GM12878 (cell line): ENCODE results near the gene HOXC13. TPM values are rescaled to one million over a fixed set of nuclear protein-coding genes. Genes with fewer than 3 reads are reported as not detected.

Experiments
- ATAC-seq: fragments of 200-7000 bp; cut with Tn5 transposase; 3 replicates; pipeline ENCODE4 v1.9.1; 2020; ENCODE audit warnings: mild to moderate bottlenecking, moderate library complexity
- BruUV-seq: library from RNA; stranded (reverse); fragments of 400-500 nt; replicated peaks from 2 replicates; lab custom pipeline; 2021; lab: Mats Ljungman, UMichigan
- CTCF ChIA-PET: fragments of 300-600 bp; sonication (Branson Sonifier 250); formaldehyde crosslinking; extraction: SDS; loops from one replicate; lab custom pipeline; 2021; ENCODE audit warnings: inconsistent platforms; lab: Yijun Ruan, JAX
- POLR2A ChIA-PET: fragments of 350-600 bp; formaldehyde crosslinking; extraction: SDS; loops from one replicate; lab custom pipeline; 2021; ENCODE audit warnings: inconsistent platforms; lab: Charles Lee
- RAD21 ChIA-PET: fragments of 300-600 bp; sonication (Branson Sonifier 250); formaldehyde crosslinking; loops from one replicate; lab custom pipeline; 2023; ENCODE audit warnings: antibody characterized with exemption; ENCODE audit not compliant: unreplicated experiment; lab: Charles Lee
- SMC1A ChIA-PET: fragments of 300-600 bp; sonication (Branson Sonifier 250); formaldehyde crosslinking; loops from one replicate; lab custom pipeline; 2023; ENCODE audit not compliant: unreplicated experiment, uncharacterized antibody; lab: Charles Lee
- DNase-seq: peaks from one replicate; pipeline ENCODE4 v3.0.0-alpha.2; 2011; ENCODE audit warnings: low read depth, low spot score
- FAIRE-seq: peaks from 3 replicates; lab custom pipeline; 2011; peaks lifted over from hg19 to GRCh38; lab: Jason Lieb, UNC
- H2AFZ ChIP-seq: 2 replicates; pipeline ENCODE4 v1.6.0; 2011; ENCODE audit warnings: low read depth, low read length, control low read depth; ENCODE audit not compliant: control insufficient read depth
- H3K27ac ChIP-seq: 2 replicates; pipeline ENCODE4 v1.5.1; 2011; ENCODE audit warnings: control low read depth; ENCODE audit not compliant: control insufficient read depth, insufficient read depth
- H3K27me3 ChIP-seq, 2 experiments: replicated peaks in 1 of 2; 2 replicates each; pipeline versions ENCODE4 v1.6.0 to v1.6.1; 2011; ENCODE audit warnings: low read length in 1 of 2; ENCODE audit not compliant: control insufficient read depth in 2 of 2, insufficient read depth in 2 of 2
- H3K36me3 ChIP-seq, 2 experiments: 2 replicates each; pipeline ENCODE4 v1.5.1; 2011; ENCODE audit warnings: low read length in 1 of 2; ENCODE audit not compliant: control insufficient read depth in 2 of 2, insufficient read depth in 2 of 2
- H3K4me1 ChIP-seq: 2 replicates; pipeline ENCODE4 v1.6.1; 2011; ENCODE audit warnings: mild to moderate bottlenecking, low read length, moderate library complexity, mixed read lengths; ENCODE audit not compliant: control insufficient read depth, insufficient read depth
- H3K4me2 ChIP-seq: 2 replicates; pipeline ENCODE4 v1.6.0; 2011; ENCODE audit warnings: control low read depth; ENCODE audit not compliant: control insufficient read depth, insufficient read depth
- H3K4me3 ChIP-seq: fragments of 200-600 bp; sonication (generic); 2 replicates; pipeline ENCODE4 v1.5.1; 2016
- H3K79me2 ChIP-seq: 2 replicates; pipeline ENCODE4 v1.6.0; 2011; ENCODE audit warnings: low read length; ENCODE audit not compliant: control insufficient read depth, insufficient read depth
- H3K9ac ChIP-seq: 2 replicates; pipeline ENCODE4 v1.8.0; 2011; ENCODE audit warnings: low read length, control low read depth, mixed read lengths; ENCODE audit not compliant: control insufficient read depth, insufficient read depth
- H3K9me3 ChIP-seq: replicated peaks from 3 replicates; pipeline ENCODE4 v1.5.1; 2011; ENCODE audit warnings: mild to moderate bottlenecking, low read length; ENCODE audit not compliant: control insufficient read depth, insufficient read depth
- H4K20me1 ChIP-seq: 2 replicates; pipeline ENCODE4 v1.6.0; 2011; ENCODE audit not compliant: control insufficient read depth, insufficient read depth
- ETV6 ChIP-seq, 2 experiments: fragments of 450-650 bp in 1 of 2; IDR thresholded peaks in 1 of 2; conservative IDR thresholded peaks in 1 of 2; 2 replicates each; pipeline ENCODE4 v1.6.1; 2014; ENCODE audit warnings: antibody characterized with exemption in 1 of 2, borderline replicate concordance in 1 of 2, low read depth in 1 of 2, mild to moderate bottlenecking in 1 of 2, moderate library complexity in 1 of 2
- EZH2 ChIP-seq: IDR thresholded peaks from 2 replicates; pipeline ENCODE4 v1.6.1; 2012; ENCODE audit warnings: low read depth, mild to moderate bottlenecking, control low read depth, inconsistent platforms, low read length, borderline replicate concordance; ENCODE audit not compliant: control insufficient read depth
- SKIL ChIP-seq: fragments of 450-650 bp; IDR thresholded peaks from 2 replicates; pipeline ENCODE4 v1.6.1; 2017; ENCODE audit warnings: mild to moderate bottlenecking, low read depth, inconsistent platforms; ENCODE audit not compliant: poor library complexity, severe bottlenecking
- SUZ12 ChIP-seq: fragments of 200-600 bp; sonication (generic); IDR thresholded peaks from one replicate; pipeline ENCODE4 v1.6.1; 2018; ENCODE audit warnings: antibody characterized with exemption, mild to moderate bottlenecking; ENCODE audit not compliant: unreplicated experiment
- WGBS: methylation state at CpG from one replicate; pipeline ENCODE4 v1.1.6; 2016; ENCODE audit warnings: low lambda C conversion rate; ENCODE audit not compliant: insufficient replicate concordance, insufficient coverage; ENCODE audit errors: missing lambda C conversion rate; 5-methylcytosine and 5-hydroxymethylcytosine counted together
- in situ Hi-C: fragments of 300-500 bp; cut with MboI; formaldehyde crosslinking; loops from 9 replicates; pipeline ENCODE4 v1.14.3; 2018; ENCODE audit warnings: mixed read lengths
- intact Hi-C: fragments of 100-400 bp; cut with micrococcal nuclease; formaldehyde crosslinking; loops from one replicate; pipeline ENCODE4 v1.14.2; 2022; ENCODE audit not compliant: unreplicated experiment
- polyA plus RNA-seq, 11 experiments: library from polyadenylated mRNA; depleted of rRNA in 4 of 11; unstranded in 6 of 11; stranded (reverse) in 5 of 11; fragments of >200 nt; fragmentation: Nextera tagmentation in 4 of 11; fragmentation: Illumina TruSeq in 1 of 11; extraction: Ambion mirVana in 4 of 11; extraction: Trizol in 1 of 11; gene quantifications; 1 replicate in 1 of 11; 2 replicates in 10 of 11; pipeline versions ENCODE4 v1.2.1 to v1.2.3, GENCODE V29; 2011 to 2016; ENCODE audit warnings: inconsistent platforms in 2 of 11, missing spikeins in 2 of 11, low read depth in 1 of 11
- total RNA-seq, 4 experiments: library from RNA; depleted of rRNA in 3 of 4; stranded (reverse); fragments of >200 nt in 3 of 4; fragmentation: Illumina TruSeq in 1 of 4; extraction: Trizol in 1 of 4; gene quantifications; 2 replicates each; pipeline versions ENCODE4 v1.2.1 to v1.2.3, GENCODE V29; 2013 to 2021

Gene HOXC13
- total and polyA plus RNA-seq, 10 of the 15 experiments (the other 5 are each of a cell fraction or from before 2014, with no cell fraction given), result not detected

DNA sequence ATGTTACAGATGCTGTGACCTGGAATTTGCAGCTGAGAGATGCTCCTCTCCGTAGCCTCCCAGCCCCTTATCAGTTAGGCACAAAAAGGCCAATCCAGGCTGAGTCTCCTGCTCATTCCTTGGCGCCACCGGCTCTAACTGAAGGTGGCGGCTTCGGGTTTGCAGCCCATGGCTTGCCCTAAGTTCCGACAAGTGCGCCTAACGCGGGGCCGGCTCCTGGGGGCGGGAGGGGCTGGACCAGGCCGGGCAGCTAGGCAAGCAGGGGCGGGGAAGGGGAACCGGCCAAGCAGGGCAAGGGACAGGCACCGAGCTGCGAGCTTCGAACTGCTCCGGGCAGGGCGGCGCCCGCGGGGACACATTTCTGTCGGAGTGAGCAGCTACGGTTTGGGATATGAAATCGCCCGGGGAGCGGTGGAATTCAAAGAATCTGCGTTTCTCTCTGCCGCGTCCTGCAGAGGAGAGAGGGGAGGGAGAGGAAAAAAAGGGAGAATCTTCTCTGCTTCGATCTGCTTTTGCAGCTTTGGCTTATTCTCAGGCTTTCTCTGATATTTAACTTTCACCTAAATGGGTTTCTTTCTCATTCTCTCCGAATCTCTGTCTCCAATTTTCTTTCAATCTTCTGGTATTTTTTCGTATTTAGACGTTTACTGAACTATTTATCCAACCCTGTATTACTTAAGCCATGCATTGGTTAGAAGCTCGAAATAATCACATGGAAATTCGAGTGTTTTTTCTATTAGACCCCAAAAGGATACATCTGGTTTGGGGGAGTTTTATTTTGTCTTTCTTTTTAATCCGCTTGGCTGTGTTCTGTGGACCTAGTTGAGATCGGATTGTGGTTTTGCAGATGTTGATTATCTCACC is 14.5 kb downstream of the HOXC13 start:
- ChIA-PET RAD21 (interaction anchor here (1.3 kb wide), 1 partner anchor 251 kb away, joined by 3 read pairs; no protein-coding TSS in a partner anchor), SMC1A (interaction anchor here (1.3 kb wide), 1 partner anchor 248 kb away, joined by 3 read pairs; no protein-coding TSS in a partner anchor), CTCF (no interaction called here), POLR2A (no interaction called here)
- Histone ChIP-seq H3K4me1 (no peaks in the 10 kb centered on the region), H3K4me3 (no peak overlapping the region), H2AFZ (no peak overlapping the region), H3K27ac (no peak overlapping the region), H3K36me3 (no peaks in the 10 kb centered on the region), H3K4me2 (no peak overlapping the region), H4K20me1 (no peaks in the 10 kb centered on the region), H3K9me3 (no peaks in the 10 kb centered on the region), H3K79me2 (no peaks in the 10 kb centered on the region), H3K27me3 (peaks cover 41 to 56% of the 10 kb centered on the region in 2 experiments), H3K9ac (no peak overlapping the region)
- TF ChIP-seq SKIL (no peak), EZH2 (0 out of 2 replicates have a peak, but pooled peaks have one; percentile 69), ETV6 (conservative IDR thresholded peaks at IDR 0.05 in 1 of 2, IDR thresholded peaks at IDR 0.05 in 1 of 2; ENCODE audit: borderline replicate concordance in 1 of 2, low read depth in 1 of 2) (no peak), SUZ12 (peak; percentile 78)
- WGBS, result 6% methylated on average over 35 of the region's 38 CpGs
- in situ Hi-C loops (no loop called here), intact Hi-C loops (no loop called here)
- no TSS peak for BruUV-seq
- no peak for FAIRE-seq
- no peak for DNase-seq
- no peak for ATAC-seq
